GM12878 (cell line): ENCODE measurements around the gene IER3. TPM values are rescaled to one million over a fixed set of nuclear protein-coding genes. Genes with fewer than 3 reads are reported as not detected.

Experiments
- CREB1 ChIP-seq: IDR thresholded peaks from 2 replicates; pipeline ENCODE4 v1.6.1; 2012; ENCODE audit warnings: low read depth, mild to moderate bottlenecking, inconsistent platforms
- FOS ChIP-seq: IDR thresholded peaks from 3 replicates; pipeline ENCODE4 v1.6.1; 2011; ENCODE audit warnings: borderline replicate concordance; ENCODE audit not compliant: insufficient read length; ENCODE audit errors: extremely low read depth
- HCFC1 ChIP-seq: fragments of 150-350 bp; IDR thresholded peaks from 2 replicates; pipeline ENCODE4 v1.6.1; 2014; ENCODE audit warnings: low read length
- HDAC2 ChIP-seq: fragments of 200-600 bp; sonication (generic); IDR thresholded peaks from 2 replicates; pipeline ENCODE4 v1.6.1; 2017
- KDM1A ChIP-seq: fragments of 200-600 bp; sonication (generic); IDR thresholded peaks from 2 replicates; pipeline ENCODE4 v1.6.1; 2016; ENCODE audit warnings: borderline replicate concordance
- POU2F2 ChIP-seq: IDR thresholded peaks from 3 replicates; pipeline ENCODE4 v1.6.1; 2011; ENCODE audit warnings: low read depth, mild to moderate bottlenecking, low read length, borderline replicate concordance
- RUNX3 ChIP-seq: IDR thresholded peaks from 2 replicates; pipeline ENCODE4 v1.6.1; 2012; ENCODE audit warnings: low read length, inconsistent platforms
- SMAD5 ChIP-seq: IDR thresholded peaks from 2 replicates; pipeline ENCODE4 v1.6.1; 2016; ENCODE audit warnings: antibody characterized with exemption, low read depth
- SMC3 ChIP-seq: IDR thresholded peaks from 2 replicates; pipeline ENCODE4 v1.6.1; 2011; ENCODE audit warnings: low read length, improper control_type of control experiment, borderline replicate concordance
- STAT1 ChIP-seq: fragments of 450-650 bp; conservative IDR thresholded peaks from 2 replicates; pipeline ENCODE4 v1.6.1; 2014; ENCODE audit warnings: antibody characterized with exemption, mild to moderate bottlenecking
- TBL1XR1 ChIP-seq: IDR thresholded peaks from 2 replicates; pipeline ENCODE4 v1.6.1; 2012; ENCODE audit warnings: low read depth, low read length, improper control_type of control experiment
- TCF12 ChIP-seq: IDR thresholded peaks from 2 replicates; pipeline ENCODE4 v1.6.1; 2011; ENCODE audit warnings: low read depth, mild to moderate bottlenecking, low read length
- polyA plus RNA-seq, 11 experiments: library from polyadenylated mRNA; depleted of rRNA in 4 of 11; unstranded in 6 of 11; stranded (reverse) in 5 of 11; fragments of >200 nt; fragmentation: Nextera tagmentation in 4 of 11; fragmentation: Illumina TruSeq in 1 of 11; extraction: Ambion mirVana in 4 of 11; extraction: Trizol in 1 of 11; gene quantifications; 1 replicate in 1 of 11; 2 replicates in 10 of 11; pipeline versions ENCODE4 v1.2.1 to v1.2.3, GENCODE V29; 2011 to 2016; ENCODE audit warnings: inconsistent platforms in 2 of 11, missing spikeins in 2 of 11, low read depth in 1 of 11
- total RNA-seq, 4 experiments: library from RNA; depleted of rRNA in 3 of 4; stranded (reverse); fragments of >200 nt in 3 of 4; fragmentation: Illumina TruSeq in 1 of 4; extraction: Trizol in 1 of 4; gene quantifications; 2 replicates each; pipeline versions ENCODE4 v1.2.1 to v1.2.3, GENCODE V29; 2013 to 2021
- TF ChIP-seq, protein P1 (sequence below), 3 experiments: IDR thresholded peaks in 2 of 3; conservative IDR thresholded peaks in 1 of 3; 2 replicates each; pipeline ENCODE4 v1.5.1; 2011; ENCODE audit warnings: low read depth in 3 of 3, low read length in 3 of 3, mild to moderate bottlenecking in 3 of 3, control low read depth in 2 of 3, moderate library complexity in 2 of 3, inconsistent platforms in 1 of 3, mixed read lengths in 1 of 3; ENCODE audit not compliant: control insufficient read depth in 2 of 3, insufficient read depth in 1 of 3; ENCODE audit errors: extremely low read depth in 1 of 3
- TF ChIP-seq, protein P2 (sequence below): IDR thresholded peaks from 2 replicates; pipeline ENCODE4 v1.6.1; 2012; ENCODE audit warnings: low read depth, low read length, improper control_type of control experiment
- TF ChIP-seq, protein P3 (sequence below): fragments of 450-650 bp; IDR thresholded peaks from 2 replicates; pipeline ENCODE4 v1.6.1; 2016; ENCODE audit warnings: mild to moderate bottlenecking
- TF ChIP-seq, protein P4 (sequence below): fragments of 450-650 bp; IDR thresholded peaks from 2 replicates; pipeline ENCODE4 v1.6.1; 2017; ENCODE audit warnings: mild to moderate bottlenecking, low read depth, inconsistent platforms; ENCODE audit not compliant: poor library complexity, severe bottlenecking
- TF ChIP-seq, protein P5 (sequence below): IDR thresholded peaks from 2 replicates; pipeline ENCODE4 v1.6.1; 2012; ENCODE audit warnings: low read depth, low read length, improper control_type of control experiment
- TF ChIP-seq, protein P6 (sequence below): IDR thresholded peaks from 2 replicates; pipeline ENCODE4 v1.6.1; 2012; ENCODE audit warnings: improper control_type of control experiment, low read depth, low read length; ENCODE audit not compliant: insufficient replicate concordance

The IER3 gene
- total and polyA plus RNA-seq, 10 of the 15 experiments (the other 5 are each of a cell fraction or from before 2014, with no cell fraction given): 1.9 to 100 (median 32.3) TPM

DNA sequence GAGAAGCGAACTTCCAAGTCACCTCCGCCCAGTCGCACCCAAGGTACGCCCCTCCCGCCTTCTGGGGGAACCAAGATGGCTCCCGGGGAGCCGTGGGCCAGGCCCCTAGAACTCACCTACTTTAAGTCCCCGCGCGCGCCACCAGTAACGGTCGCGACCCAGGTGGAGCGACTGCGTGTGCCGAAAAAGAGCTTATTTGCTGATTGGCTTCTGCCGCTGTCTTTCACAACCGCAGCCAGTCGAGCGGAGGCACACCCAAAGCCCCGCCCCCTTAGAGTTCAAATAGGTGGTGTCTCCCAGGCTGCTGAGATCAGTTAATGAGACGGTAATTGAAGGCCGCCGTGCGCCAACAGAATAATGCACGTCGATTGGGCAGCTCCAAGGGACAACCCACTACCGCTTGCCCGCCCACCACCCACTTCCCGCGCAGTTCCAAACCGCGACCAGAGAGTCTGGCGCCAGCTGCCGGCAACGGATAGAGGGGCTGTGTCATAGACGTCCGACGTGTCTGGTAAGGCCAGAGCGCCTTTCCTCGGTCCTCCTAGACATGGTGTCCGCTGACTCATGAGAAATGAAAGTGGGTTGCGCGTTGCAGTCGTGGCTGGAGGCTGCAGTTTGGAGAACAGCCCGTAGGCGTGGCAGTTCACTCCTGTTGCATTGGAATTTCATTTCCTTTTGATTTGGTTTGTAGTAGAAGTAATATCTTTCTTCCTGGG is 27.1 kb downstream of the IER3 start, which contains the start of gene MDC1 (continued):
- TF ChIP-seq, protein P1, sequence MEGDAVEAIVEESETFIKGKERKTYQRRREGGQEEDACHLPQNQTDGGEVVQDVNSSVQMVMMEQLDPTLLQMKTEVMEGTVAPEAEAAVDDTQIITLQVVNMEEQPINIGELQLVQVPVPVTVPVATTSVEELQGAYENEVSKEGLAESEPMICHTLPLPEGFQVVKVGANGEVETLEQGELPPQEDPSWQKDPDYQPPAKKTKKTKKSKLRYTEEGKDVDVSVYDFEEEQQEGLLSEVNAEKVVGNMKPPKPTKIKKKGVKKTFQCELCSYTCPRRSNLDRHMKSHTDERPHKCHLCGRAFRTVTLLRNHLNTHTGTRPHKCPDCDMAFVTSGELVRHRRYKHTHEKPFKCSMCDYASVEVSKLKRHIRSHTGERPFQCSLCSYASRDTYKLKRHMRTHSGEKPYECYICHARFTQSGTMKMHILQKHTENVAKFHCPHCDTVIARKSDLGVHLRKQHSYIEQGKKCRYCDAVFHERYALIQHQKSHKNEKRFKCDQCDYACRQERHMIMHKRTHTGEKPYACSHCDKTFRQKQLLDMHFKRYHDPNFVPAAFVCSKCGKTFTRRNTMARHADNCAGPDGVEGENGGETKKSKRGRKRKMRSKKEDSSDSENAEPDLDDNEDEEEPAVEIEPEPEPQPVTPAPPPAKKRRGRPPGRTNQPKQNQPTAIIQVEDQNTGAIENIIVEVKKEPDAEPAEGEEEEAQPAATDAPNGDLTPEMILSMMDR (IDR thresholded peaks at IDR 0.05 in 2 of 3, conservative IDR thresholded peaks at IDR 0.05 in 1 of 3; ENCODE audit: control insufficient read depth in 2 of 3, extremely low read depth in 1 of 3, insufficient read depth in 1 of 3, low read depth in 3 of 3, low read length in 3 of 3): peak; percentile 8 to 29 (median 17); a peak in 3 of 6 replicates
- TF ChIP-seq CREB1 (no peak), HDAC2 (no peak), KDM1A (no peak), SMAD5 (peak; percentile 52), STAT1 (no peak), TBL1XR1 (peak; percentile 51; the same call in 1 of the 2 replicates), SMC3 (no peak; the same call in 1 of the 2 replicates), HCFC1 (peak; percentile 77), POU2F2 (peak; percentile 30; the same call in 2 of the 3 replicates), RUNX3 (no peak), FOS (peak; percentile 51), TCF12 (peak; percentile 99)
- TF ChIP-seq, protein P2, sequence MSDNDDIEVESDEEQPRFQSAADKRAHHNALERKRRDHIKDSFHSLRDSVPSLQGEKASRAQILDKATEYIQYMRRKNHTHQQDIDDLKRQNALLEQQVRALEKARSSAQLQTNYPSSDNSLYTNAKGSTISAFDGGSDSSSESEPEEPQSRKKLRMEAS: peak; percentile 55; the same call in 1 of the 2 replicates
- TF ChIP-seq, protein P3, sequence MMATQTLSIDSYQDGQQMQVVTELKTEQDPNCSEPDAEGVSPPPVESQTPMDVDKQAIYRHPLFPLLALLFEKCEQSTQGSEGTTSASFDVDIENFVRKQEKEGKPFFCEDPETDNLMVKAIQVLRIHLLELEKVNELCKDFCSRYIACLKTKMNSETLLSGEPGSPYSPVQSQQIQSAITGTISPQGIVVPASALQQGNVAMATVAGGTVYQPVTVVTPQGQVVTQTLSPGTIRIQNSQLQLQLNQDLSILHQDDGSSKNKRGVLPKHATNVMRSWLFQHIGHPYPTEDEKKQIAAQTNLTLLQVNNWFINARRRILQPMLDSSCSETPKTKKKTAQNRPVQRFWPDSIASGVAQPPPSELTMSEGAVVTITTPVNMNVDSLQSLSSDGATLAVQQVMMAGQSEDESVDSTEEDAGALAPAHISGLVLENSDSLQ: peak; percentile 99
- TF ChIP-seq, protein P4, sequence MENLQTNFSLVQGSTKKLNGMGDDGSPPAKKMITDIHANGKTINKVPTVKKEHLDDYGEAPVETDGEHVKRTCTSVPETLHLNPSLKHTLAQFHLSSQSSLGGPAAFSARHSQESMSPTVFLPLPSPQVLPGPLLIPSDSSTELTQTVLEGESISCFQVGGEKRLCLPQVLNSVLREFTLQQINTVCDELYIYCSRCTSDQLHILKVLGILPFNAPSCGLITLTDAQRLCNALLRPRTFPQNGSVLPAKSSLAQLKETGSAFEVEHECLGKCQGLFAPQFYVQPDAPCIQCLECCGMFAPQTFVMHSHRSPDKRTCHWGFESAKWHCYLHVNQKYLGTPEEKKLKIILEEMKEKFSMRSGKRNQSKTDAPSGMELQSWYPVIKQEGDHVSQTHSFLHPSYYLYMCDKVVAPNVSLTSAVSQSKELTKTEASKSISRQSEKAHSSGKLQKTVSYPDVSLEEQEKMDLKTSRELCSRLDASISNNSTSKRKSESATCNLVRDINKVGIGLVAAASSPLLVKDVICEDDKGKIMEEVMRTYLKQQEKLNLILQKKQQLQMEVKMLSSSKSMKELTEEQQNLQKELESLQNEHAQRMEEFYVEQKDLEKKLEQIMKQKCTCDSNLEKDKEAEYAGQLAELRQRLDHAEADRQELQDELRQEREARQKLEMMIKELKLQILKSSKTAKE: peak; percentile 93
- TF ChIP-seq, protein P5, sequence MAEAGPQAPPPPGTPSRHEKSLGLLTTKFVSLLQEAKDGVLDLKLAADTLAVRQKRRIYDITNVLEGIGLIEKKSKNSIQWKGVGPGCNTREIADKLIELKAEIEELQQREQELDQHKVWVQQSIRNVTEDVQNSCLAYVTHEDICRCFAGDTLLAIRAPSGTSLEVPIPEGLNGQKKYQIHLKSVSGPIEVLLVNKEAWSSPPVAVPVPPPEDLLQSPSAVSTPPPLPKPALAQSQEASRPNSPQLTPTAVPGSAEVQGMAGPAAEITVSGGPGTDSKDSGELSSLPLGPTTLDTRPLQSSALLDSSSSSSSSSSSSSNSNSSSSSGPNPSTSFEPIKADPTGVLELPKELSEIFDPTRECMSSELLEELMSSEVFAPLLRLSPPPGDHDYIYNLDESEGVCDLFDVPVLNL: peak; percentile 90
- TF ChIP-seq, protein P6, sequence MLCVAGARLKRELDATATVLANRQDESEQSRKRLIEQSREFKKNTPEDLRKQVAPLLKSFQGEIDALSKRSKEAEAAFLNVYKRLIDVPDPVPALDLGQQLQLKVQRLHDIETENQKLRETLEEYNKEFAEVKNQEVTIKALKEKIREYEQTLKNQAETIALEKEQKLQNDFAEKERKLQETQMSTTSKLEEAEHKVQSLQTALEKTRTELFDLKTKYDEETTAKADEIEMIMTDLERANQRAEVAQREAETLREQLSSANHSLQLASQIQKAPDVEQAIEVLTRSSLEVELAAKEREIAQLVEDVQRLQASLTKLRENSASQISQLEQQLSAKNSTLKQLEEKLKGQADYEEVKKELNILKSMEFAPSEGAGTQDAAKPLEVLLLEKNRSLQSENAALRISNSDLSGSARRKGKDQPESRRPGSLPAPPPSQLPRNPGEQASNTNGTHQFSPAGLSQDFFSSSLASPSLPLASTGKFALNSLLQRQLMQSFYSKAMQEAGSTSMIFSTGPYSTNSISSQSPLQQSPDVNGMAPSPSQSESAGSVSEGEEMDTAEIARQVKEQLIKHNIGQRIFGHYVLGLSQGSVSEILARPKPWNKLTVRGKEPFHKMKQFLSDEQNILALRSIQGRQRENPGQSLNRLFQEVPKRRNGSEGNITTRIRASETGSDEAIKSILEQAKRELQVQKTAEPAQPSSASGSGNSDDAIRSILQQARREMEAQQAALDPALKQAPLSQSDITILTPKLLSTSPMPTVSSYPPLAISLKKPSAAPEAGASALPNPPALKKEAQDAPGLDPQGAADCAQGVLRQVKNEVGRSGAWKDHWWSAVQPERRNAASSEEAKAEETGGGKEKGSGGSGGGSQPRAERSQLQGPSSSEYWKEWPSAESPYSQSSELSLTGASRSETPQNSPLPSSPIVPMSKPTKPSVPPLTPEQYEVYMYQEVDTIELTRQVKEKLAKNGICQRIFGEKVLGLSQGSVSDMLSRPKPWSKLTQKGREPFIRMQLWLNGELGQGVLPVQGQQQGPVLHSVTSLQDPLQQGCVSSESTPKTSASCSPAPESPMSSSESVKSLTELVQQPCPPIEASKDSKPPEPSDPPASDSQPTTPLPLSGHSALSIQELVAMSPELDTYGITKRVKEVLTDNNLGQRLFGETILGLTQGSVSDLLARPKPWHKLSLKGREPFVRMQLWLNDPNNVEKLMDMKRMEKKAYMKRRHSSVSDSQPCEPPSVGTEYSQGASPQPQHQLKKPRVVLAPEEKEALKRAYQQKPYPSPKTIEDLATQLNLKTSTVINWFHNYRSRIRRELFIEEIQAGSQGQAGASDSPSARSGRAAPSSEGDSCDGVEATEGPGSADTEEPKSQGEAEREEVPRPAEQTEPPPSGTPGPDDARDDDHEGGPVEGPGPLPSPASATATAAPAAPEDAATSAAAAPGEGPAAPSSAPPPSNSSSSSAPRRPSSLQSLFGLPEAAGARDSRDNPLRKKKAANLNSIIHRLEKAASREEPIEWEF: no peak
